Caki2 (cell line): ENCODE data around the gene EML6. TPM values are rescaled to one million over a fixed set of nuclear protein-coding genes. Genes with fewer than 3 reads are reported as not detected.

ENCODE experiments used
- DNase-seq: peaks from one replicate; pipeline ENCODE4 v3.0.0-alpha.2; 2015; ENCODE audit warnings: low read depth
- in situ Hi-C: cut with HindIII; loops from 2 replicates; pipeline ENCODE4 v1.10.0; 2016; ENCODE audit warnings: low sequenced_read_pairs, low pct_unique_long_range_greater_than_20kb, mixed read lengths
- total RNA-seq: library from RNA; depleted of rRNA; stranded (reverse); fragments of >200 nt; shearing (Covaris generic); gene quantifications from 2 replicates; pipeline ENCODE4 v1.2.3, GENCODE V29; 2014; ENCODE audit warnings: low replicate concordance

EML6 gene
- total RNA-seq, 1 experiment from 2014 or later, result not detected

- in situ Hi-C loops, result no loop called here
- no peak for DNase-seq
Measured at GRCh38 chr2:54775710-54776109, 52.2 kb downstream of the EML6 start.

GRCh38 chr2:54776494-54776893 lies 53.0 kb downstream of the EML6 start:
- DNase-seq, result no peak
- in situ Hi-C loops, result no loop called here

- in situ Hi-C loops, result no loop called here
- no peak for DNase-seq
Measured at GRCh38 chr2:54783349-54783748, 59.9 kb downstream of the EML6 start.

- no peak for DNase-seq
- in situ Hi-C loops, result no loop called here
Measured at GRCh38 chr2:54787270-54787669, 63.8 kb downstream of the EML6 start.

GRCh38 chr2:54787755-54788366 lies 64.4 kb downstream of the EML6 start:
- in situ Hi-C loops, result no loop called here
- DNase-seq, result no peak

- no peak for DNase-seq
- in situ Hi-C loops, result no loop called here
Measured at GRCh38 chr2:54789878-54790277, 66.4 kb downstream of the EML6 start.

GRCh38 chr2:54791831-54792230 lies 68.4 kb downstream of the EML6 start:
- in situ Hi-C loops, result no loop called here
- DNase-seq, result no peak

- DNase-seq, result no peak
- in situ Hi-C loops, result no loop called here
Measured at GRCh38 chr2:54797307-54797706, 73.8 kb downstream of the EML6 start.

- in situ Hi-C loops, result no loop called here
- DNase-seq, result no peak
Measured at GRCh38 chr2:54801352-54801751, 77.9 kb downstream of the EML6 start.

- no peak for DNase-seq
- in situ Hi-C loops, result no loop called here
Measured at GRCh38 chr2:54803783-54804751, 80.6 kb downstream of the EML6 start.

GRCh38 chr2:54805255-54805654 lies 81.8 kb downstream of the EML6 start:
- no peak for DNase-seq
- in situ Hi-C loops, result no loop called here

- in situ Hi-C loops, result no loop called here
Measured at GRCh38 chr2:54806975-54807374, 83.5 kb downstream of the EML6 start.

GRCh38 chr2:54808661-54809060 lies 85.2 kb downstream of the EML6 start:
- in situ Hi-C loops, result no loop called here
- DNase-seq, result no peak

More at GRCh38 chr2:54806975-54807374, 83.5 kb downstream of the EML6 start:
- DNase-seq, result no peak

- DNase-seq, result peak; percentile 8
Measured at GRCh38 chr2:54809819-54810218, 86.4 kb downstream of the EML6 start.

GRCh38 chr2:54810246-54810645 lies 86.8 kb downstream of the EML6 start:
- no peak for DNase-seq
- in situ Hi-C loops, result no loop called here

More at GRCh38 chr2:54809819-54810218, 86.4 kb downstream of the EML6 start:
- in situ Hi-C loops, result no loop called here

- in situ Hi-C loops, result no loop called here
- no peak for DNase-seq
Measured at GRCh38 chr2:54813584-54813983, 90.1 kb downstream of the EML6 start.

- DNase-seq, result no peak
- in situ Hi-C loops, result no loop called here
Measured at GRCh38 chr2:54814389-54815147, 91.1 kb downstream of the EML6 start.

GRCh38 chr2:54815148-54815539 lies 91.7 kb downstream of the EML6 start:
- DNase-seq, result no peak
- in situ Hi-C loops, result no loop called here

- in situ Hi-C loops, result no loop called here
- DNase-seq, result no peak
Measured at GRCh38 chr2:54818226-54818625, 94.8 kb downstream of the EML6 start.
